KMS-11 (cell line): ENCODE results near the gene GRIA4.

Experiments used
- H2AFZ ChIP-seq: fragments of 200-600 bp; sonication (generic); 2 replicates; pipeline ENCODE4 v1.6.1; 2016; ENCODE audit warnings: antibody characterized with exemption, mixed run types, low read depth
- H3K27ac ChIP-seq: fragments of 200-600 bp; sonication (generic); 2 replicates; pipeline ENCODE4 v1.6.1; 2016; ENCODE audit warnings: mild to moderate bottlenecking, mixed run types
- H3K27me3 ChIP-seq: fragments of 200-600 bp; sonication (generic); 2 replicates; pipeline ENCODE4 v1.6.1; 2017; ENCODE audit warnings: mild to moderate bottlenecking, low read depth, mixed run types, moderate library complexity; ENCODE audit not compliant: insufficient read depth
- H3K36me3 ChIP-seq: fragments of 200-600 bp; sonication (generic); 2 replicates; pipeline ENCODE4 v1.6.1; 2017; ENCODE audit warnings: mild to moderate bottlenecking, mixed run types; ENCODE audit not compliant: insufficient read depth
- H3K4me1 ChIP-seq: fragments of 200-600 bp; sonication (generic); 2 replicates; pipeline ENCODE4 v1.6.1; 2016; ENCODE audit warnings: mild to moderate bottlenecking, low read depth, mixed run types; ENCODE audit not compliant: poor library complexity, severe bottlenecking
- H3K4me2 ChIP-seq: fragments of 200-600 bp; sonication (generic); 2 replicates; pipeline ENCODE4 v1.7.0; 2016; ENCODE audit warnings: mild to moderate bottlenecking, mixed run types
- H3K4me3 ChIP-seq: fragments of 200-600 bp; sonication (generic); IDR thresholded peaks from 2 replicates; pipeline ENCODE4 v1.6.1; 2017; ENCODE audit warnings: low read depth, low read length, mixed read lengths; ENCODE audit not compliant: insufficient read depth
- H3K79me2 ChIP-seq: fragments of 200-600 bp; sonication (generic); 2 replicates; pipeline ENCODE4 v1.6.1; 2016; ENCODE audit warnings: low read depth, mixed run types; ENCODE audit not compliant: insufficient read depth
- H3K9ac ChIP-seq: fragments of 200-600 bp; sonication (generic); 2 replicates; pipeline ENCODE4 v1.6.1; 2016; ENCODE audit warnings: mild to moderate bottlenecking, mixed run types
- H4K20me1 ChIP-seq: fragments of 200-600 bp; sonication (generic); 2 replicates; pipeline ENCODE4 v1.6.1; 2016; ENCODE audit warnings: mild to moderate bottlenecking, mixed run types; ENCODE audit not compliant: insufficient read depth
- TF ChIP-seq, protein P1 (sequence below): fragments of 200-600 bp; sonication (generic); conservative IDR thresholded peaks from 2 replicates; pipeline ENCODE4 v1.6.1; 2017; ENCODE audit warnings: low read depth, mild to moderate bottlenecking, antibody characterized with exemption, low read length, moderate library complexity, mixed read lengths

GRIA4 gene

DNA sequence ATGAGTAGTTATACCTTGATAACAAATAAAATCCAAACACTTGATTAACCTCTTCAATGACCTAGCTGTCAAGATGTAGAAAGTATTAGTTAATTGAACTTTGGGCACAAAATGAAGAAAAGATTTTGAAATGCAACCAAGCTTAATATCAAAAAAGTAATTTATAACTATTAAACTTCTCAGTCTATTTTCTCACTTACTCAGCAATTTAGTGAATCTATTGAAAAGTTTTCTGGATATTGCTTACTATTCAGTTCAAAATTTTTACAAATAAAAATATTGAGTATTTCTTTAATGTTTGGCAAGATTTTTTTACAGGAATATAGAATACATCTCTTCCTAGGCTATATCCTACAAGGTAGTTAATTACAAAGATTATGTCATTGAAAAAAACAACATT, 192.5 kb downstream of the GRIA4 start:
- Histone ChIP-seq H3K36me3 (no peaks in the 10 kb centered on the region), H3K4me1 (no peaks in the 10 kb centered on the region), H3K79me2 (no peaks in the 10 kb centered on the region), H2AFZ (no peak overlapping the region), H3K9ac (no peak overlapping the region), H3K27me3 (no peaks in the 10 kb centered on the region), H3K27ac (no peak overlapping the region), H4K20me1 (no peaks in the 10 kb centered on the region), H3K4me3 (no peak overlapping the region), H3K4me2 (no peak overlapping the region)
- TF ChIP-seq, protein P1, sequence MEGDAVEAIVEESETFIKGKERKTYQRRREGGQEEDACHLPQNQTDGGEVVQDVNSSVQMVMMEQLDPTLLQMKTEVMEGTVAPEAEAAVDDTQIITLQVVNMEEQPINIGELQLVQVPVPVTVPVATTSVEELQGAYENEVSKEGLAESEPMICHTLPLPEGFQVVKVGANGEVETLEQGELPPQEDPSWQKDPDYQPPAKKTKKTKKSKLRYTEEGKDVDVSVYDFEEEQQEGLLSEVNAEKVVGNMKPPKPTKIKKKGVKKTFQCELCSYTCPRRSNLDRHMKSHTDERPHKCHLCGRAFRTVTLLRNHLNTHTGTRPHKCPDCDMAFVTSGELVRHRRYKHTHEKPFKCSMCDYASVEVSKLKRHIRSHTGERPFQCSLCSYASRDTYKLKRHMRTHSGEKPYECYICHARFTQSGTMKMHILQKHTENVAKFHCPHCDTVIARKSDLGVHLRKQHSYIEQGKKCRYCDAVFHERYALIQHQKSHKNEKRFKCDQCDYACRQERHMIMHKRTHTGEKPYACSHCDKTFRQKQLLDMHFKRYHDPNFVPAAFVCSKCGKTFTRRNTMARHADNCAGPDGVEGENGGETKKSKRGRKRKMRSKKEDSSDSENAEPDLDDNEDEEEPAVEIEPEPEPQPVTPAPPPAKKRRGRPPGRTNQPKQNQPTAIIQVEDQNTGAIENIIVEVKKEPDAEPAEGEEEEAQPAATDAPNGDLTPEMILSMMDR = no peak

DNA sequence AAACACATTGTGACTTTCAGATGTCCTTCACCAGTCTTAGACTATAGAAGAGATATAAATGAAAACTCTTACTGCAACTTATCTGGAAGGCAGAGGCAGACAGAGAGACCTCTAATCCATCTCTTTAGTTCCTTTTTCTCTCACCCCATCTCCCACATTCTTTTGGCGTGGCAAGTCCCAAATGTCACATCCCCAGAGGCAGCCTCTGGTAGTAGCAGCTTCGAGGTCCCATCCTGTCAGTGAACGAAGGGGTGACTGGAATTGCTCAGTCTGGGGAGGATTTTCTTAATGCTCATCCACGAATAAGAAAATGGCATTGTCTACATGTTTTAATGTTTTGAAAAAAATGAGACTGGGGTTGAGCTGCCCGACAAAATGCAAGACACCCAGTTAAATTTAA, 201.4 kb downstream of the GRIA4 start:
- no peak overlapping the region for H3K4me2 ChIP-seq
- no peaks in the 10 kb centered on the region for H3K79me2 ChIP-seq
- H3K4me1 ChIP-seq = no peaks in the 10 kb centered on the region
- H3K4me3 ChIP-seq = no peak overlapping the region
- H3K27me3 ChIP-seq = no peaks in the 10 kb centered on the region
- H3K27ac ChIP-seq = no peak overlapping the region
- no peaks in the 10 kb centered on the region for H3K36me3 ChIP-seq
- H4K20me1 ChIP-seq = no peaks in the 10 kb centered on the region
- TF ChIP-seq, protein P1 = no peak
- no peak overlapping the region for H2AFZ ChIP-seq
- no peak overlapping the region for H3K9ac ChIP-seq

DNA sequence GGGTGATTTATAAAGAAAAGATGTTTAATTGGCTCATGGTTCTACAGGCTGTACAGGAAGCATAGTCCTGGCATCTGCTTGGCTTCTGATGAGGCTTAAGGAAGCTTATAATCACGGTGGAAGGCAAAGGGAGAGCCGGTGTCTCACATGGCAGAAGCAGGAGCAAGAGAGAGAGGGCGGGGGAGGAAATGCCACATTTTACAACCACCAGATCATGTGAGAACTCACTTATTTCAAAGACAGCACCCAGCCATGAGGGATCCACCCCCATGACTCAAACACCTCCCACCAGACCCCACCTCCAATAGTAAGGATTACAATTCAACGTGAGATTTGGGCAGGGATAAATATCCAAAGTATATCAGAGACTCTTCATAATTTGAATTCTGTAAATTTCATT, 211.5 kb downstream of the GRIA4 start:
- Histone ChIP-seq H3K4me1 (no peaks in the 10 kb centered on the region), H2AFZ (no peak overlapping the region), H4K20me1 (no peaks in the 10 kb centered on the region), H3K36me3 (no peaks in the 10 kb centered on the region), H3K4me3 (no peak overlapping the region), H3K27ac (no peak overlapping the region), H3K4me2 (no peak overlapping the region), H3K79me2 (no peaks in the 10 kb centered on the region), H3K27me3 (no peaks in the 10 kb centered on the region), H3K9ac (no peak overlapping the region)
- TF ChIP-seq, protein P1 = no peak

DNA sequence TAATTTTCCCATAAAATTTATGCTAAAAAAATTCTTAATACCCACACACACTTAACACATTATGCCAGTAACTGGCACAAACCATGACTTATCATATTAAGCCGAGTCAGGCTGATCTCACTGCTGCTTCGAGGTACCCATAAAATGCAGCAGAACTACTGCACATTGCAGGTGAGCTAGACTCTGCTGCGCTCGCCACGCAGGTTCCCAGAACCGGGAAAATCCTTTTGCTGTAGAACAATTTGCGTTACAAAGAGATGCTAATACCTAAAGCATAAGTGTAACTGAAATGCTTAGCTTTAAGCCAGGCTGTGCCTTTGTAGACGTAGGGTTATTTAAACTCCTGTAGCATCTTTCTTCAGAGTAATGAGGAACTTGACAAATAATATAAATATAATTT, 211.9 kb downstream of the GRIA4 start:
- Histone ChIP-seq H3K27ac (no peak overlapping the region), H3K4me3 (no peak overlapping the region), H3K4me1 (no peaks in the 10 kb centered on the region), H4K20me1 (no peaks in the 10 kb centered on the region), H2AFZ (no peak overlapping the region), H3K79me2 (no peaks in the 10 kb centered on the region), H3K4me2 (no peak overlapping the region), H3K9ac (no peak overlapping the region), H3K27me3 (no peaks in the 10 kb centered on the region), H3K36me3 (no peaks in the 10 kb centered on the region)
- TF ChIP-seq, protein P1 = no peak
